GM20431 (cell line): ENCODE data around the gene TSPAN5.

Experiments
- in situ Hi-C: fragments of 300-500 bp; cut with MseI, MboI; formaldehyde crosslinking; loops from one replicate; pipeline ENCODE4 v1.15.0; 2020; ENCODE audit warnings: low sequenced_read_pairs; ENCODE audit not compliant: unreplicated experiment

TSPAN5 gene

GRCh38 chr4:98430708-98431403 lies 227.6 kb downstream of the TSPAN5 start:
- in situ Hi-C loops, result no loop called here

GRCh38 chr4:98423009-98423408 lies 235.4 kb downstream of the TSPAN5 start:
- in situ Hi-C loops, result no loop called here

GRCh38 chr4:98421111-98421510 lies 237.3 kb downstream of the TSPAN5 start:
- in situ Hi-C loops, result no loop called here
